HepG2 (cell line): ENCODE data around the gene RAPGEFL1. TPM values are rescaled to one million over a fixed set of nuclear protein-coding genes. Genes with fewer than 3 reads are reported as not detected.

Experiments used
- DDIT3 ChIP-seq: sonication (generic); formaldehyde crosslinking; IDR thresholded peaks from 2 replicates; pipeline ENCODE4 v1.4.0; 2020; ENCODE audit warnings: mild to moderate bottlenecking, missing genetic modification reagents
- ELF3 ChIP-seq: IDR thresholded peaks from 2 replicates; pipeline ENCODE4 v1.6.1; 2016; ENCODE audit warnings: missing genetic modification reagents, missing compliant biosample characterization
- EP300 ChIP-seq, 3 experiments: sonication (generic) in 1 of 3; formaldehyde crosslinking in 1 of 3; IDR thresholded peaks; 2 replicates each; pipeline versions ENCODE4 v1.5.1 to v1.6.1; 2011 to 2020; ENCODE audit warnings: low read depth in 2 of 3, low read length in 2 of 3, borderline replicate concordance in 1 of 3, improper control_type of control experiment in 1 of 3, mild to moderate bottlenecking in 1 of 3, missing genetic modification reagents in 1 of 3, moderate library complexity in 1 of 3
- HNRNPH1 ChIP-seq: fragments of 200-400 bp; formaldehyde crosslinking; optimal IDR thresholded peaks from 2 replicates; pipeline ENCODE3; 2017; ENCODE audit warnings: mild to moderate bottlenecking, low read depth, low read length
- MTF2 ChIP-seq: sonication (generic); formaldehyde crosslinking; IDR thresholded peaks from 2 replicates; pipeline ENCODE4 v1.5.0; 2020; ENCODE audit warnings: missing genetic modification reagents, borderline replicate concordance
- PRDM4 ChIP-seq: sonication (generic); formaldehyde crosslinking; IDR thresholded peaks from 2 replicates; pipeline ENCODE4 v1.9.0; 2021; ENCODE audit warnings: missing genetic modification reagents, borderline replicate concordance
- SOX6 ChIP-seq, 2 experiments: fragments of 450-650 bp in 1 of 2; sonication (generic) in 1 of 2; formaldehyde crosslinking in 1 of 2; IDR thresholded peaks; 2 replicates each; pipeline versions ENCODE4 v1.4.0 to v1.6.1; 2017 to 2020; ENCODE audit warnings: antibody characterized with exemption in 1 of 2, mild to moderate bottlenecking in 1 of 2, missing genetic modification reagents in 1 of 2
- YEATS2 ChIP-seq: sonication (generic); formaldehyde crosslinking; IDR thresholded peaks from 2 replicates; pipeline ENCODE4 v1.4.0; 2020; ENCODE audit warnings: missing genetic modification reagents, borderline replicate concordance
- ZNF224 ChIP-seq: sonication (generic); formaldehyde crosslinking; IDR thresholded peaks from 2 replicates; pipeline ENCODE4 v1.5.0; 2020; ENCODE audit warnings: mild to moderate bottlenecking, missing genetic modification reagents
- ZNF230 ChIP-seq: sonication (generic); formaldehyde crosslinking; IDR thresholded peaks from 2 replicates; pipeline ENCODE4 v1.4.0; 2020; ENCODE audit warnings: mild to moderate bottlenecking, missing genetic modification reagents
- ZNF276 ChIP-seq: sonication (generic); formaldehyde crosslinking; IDR thresholded peaks from 2 replicates; pipeline ENCODE4 v1.4.0; 2020; ENCODE audit warnings: mild to moderate bottlenecking, low read depth, missing genetic modification reagents
- ZNF432 ChIP-seq: sonication (generic); formaldehyde crosslinking; IDR thresholded peaks from 2 replicates; pipeline ENCODE4 v1.5.0; 2020; ENCODE audit warnings: missing genetic modification reagents, mild to moderate bottlenecking, borderline replicate concordance
- ZNF570 ChIP-seq: sonication (generic); formaldehyde crosslinking; IDR thresholded peaks from 2 replicates; pipeline ENCODE4 v1.4.0; 2020; ENCODE audit warnings: mild to moderate bottlenecking, missing genetic modification reagents, borderline replicate concordance
- ZNF777 ChIP-seq: sonication (generic); formaldehyde crosslinking; IDR thresholded peaks from 2 replicates; pipeline ENCODE4 v1.4.0; 2020; ENCODE audit warnings: missing genetic modification reagents
- polyA plus RNA-seq, 8 experiments: library from polyadenylated mRNA; depleted of rRNA in 3 of 8; stranded (reverse) in 7 of 8; unstranded in 1 of 8; fragments of >200 nt; fragmentation: Illumina TruSeq in 4 of 8; extraction: Trizol in 4 of 8; gene quantifications; 2 replicates each; pipeline versions ENCODE4 v1.2.1 to v1.2.3, GENCODE V29; 2011 to 2016; ENCODE audit warnings: low read depth in 4 of 8, missing spikeins in 1 of 8, mixed read lengths in 1 of 8; ENCODE audit not compliant: insufficient read depth in 1 of 8
- total RNA-seq, 5 experiments: library from RNA; depleted of rRNA; stranded (reverse); fragments of >200 nt; fragmentation: Illumina TruSeq; extraction: Trizol; gene quantifications; 2 replicates each; pipeline ENCODE4 v1.2.3, GENCODE V29; 2016; ENCODE audit warnings: low read depth in 1 of 5
- TF ChIP-seq, protein P1 (sequence below): sonication (generic); formaldehyde crosslinking; IDR thresholded peaks from one replicate; pipeline ENCODE4 v1.5.1; 2020; ENCODE audit warnings: mild to moderate bottlenecking, missing genetic modification reagents; ENCODE audit errors: not compliant biosample characterization

RAPGEFL1 gene
- total and polyA plus RNA-seq, 2 of the 13 experiments (the other 11 are each of a cell fraction or from before 2014, with no cell fraction given), result 4.5 to 7.8 TPM

GRCh38 chr17:40173091-40173777, 4.0 kb upstream of the RAPGEFL1 start (continued):
- TF ChIP-seq, protein P1, sequence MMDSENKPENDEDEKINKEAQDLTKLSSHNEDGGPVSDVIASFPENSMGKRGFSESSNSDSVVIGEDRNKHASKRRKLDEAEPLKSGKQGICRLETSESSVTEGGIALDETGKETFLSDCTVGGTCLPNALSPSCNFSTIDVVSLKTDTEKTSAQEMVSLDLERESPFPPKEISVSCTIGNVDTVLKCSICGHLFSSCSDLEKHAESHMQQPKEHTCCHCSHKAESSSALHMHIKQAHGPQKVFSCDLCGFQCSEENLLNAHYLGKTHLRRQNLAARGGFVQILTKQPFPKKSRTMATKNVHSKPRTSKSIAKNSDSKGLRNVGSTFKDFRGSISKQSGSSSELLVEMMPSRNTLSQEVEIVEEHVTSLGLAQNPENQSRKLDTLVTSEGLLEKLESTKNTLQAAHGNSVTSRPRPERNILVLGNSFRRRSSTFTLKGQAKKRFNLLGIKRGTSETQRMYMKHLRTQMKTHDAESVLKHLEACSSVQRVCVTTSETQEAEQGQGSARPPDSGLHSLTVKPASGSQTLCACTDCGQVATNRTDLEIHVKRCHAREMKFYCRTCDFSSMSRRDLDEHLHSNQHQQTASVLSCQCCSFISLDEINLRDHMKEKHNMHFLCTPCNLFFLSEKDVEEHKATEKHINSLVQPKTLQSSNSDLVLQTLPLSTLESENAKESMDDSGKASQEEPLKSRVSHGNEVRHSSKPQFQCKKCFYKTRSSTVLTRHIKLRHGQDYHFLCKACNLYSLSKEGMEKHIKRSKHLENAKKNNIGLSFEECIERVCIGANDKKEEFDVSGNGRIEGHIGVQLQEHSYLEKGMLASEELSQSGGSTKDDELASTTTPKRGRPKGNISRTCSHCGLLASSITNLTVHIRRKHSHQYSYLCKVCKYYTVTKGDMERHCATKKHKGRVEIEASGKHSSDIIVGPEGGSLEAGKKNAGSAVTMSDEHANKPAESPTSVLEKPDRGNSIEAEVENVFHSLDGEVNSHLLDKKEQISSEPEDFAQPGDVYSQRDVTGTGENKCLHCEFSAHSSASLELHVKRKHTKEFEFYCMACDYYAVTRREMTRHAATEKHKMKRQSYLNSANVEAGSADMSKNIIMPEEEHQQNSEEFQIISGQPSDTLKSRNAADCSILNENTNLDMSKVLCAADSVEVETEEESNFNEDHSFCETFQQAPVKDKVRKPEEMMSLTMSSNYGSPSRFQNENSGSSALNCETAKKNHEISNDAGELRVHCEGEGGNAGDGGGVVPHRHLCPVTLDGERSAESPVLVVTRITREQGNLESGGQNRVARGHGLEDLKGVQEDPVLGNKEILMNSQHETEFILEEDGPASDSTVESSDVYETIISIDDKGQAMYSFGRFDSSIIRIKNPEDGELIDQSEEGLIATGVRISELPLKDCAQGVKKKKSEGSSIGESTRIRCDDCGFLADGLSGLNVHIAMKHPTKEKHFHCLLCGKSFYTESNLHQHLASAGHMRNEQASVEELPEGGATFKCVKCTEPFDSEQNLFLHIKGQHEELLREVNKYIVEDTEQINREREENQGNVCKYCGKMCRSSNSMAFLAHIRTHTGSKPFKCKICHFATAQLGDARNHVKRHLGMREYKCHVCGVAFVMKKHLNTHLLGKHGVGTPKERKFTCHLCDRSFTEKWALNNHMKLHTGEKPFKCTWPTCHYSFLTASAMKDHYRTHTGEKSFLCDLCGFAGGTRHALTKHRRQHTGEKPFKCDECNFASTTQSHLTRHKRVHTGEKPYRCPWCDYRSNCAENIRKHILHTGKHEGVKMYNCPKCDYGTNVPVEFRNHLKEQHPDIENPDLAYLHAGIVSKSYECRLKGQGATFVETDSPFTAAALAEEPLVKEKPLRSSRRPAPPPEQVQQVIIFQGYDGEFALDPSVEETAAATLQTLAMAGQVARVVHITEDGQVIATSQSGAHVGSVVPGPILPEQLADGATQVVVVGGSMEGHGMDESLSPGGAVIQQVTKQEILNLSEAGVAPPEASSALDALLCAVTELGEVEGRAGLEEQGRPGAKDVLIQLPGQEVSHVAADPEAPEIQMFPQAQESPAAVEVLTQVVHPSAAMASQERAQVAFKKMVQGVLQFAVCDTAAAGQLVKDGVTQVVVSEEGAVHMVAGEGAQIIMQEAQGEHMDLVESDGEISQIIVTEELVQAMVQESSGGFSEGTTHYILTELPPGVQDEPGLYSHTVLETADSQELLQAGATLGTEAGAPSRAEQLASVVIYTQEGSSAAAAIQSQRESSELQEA (CRISPR knock-in tag), result no peak
- TF ChIP-seq MTF2 (CRISPR knock-in tag), result no peak
- TF ChIP-seq ZNF570 (CRISPR knock-in tag), result no peak
- TF ChIP-seq ZNF777 (CRISPR knock-in tag), result no peak
- TF ChIP-seq ZNF230, result no peak
- no peak for TF ChIP-seq SOX6 (IDR thresholded peaks at IDR 0.05)
- TF ChIP-seq SOX6 (CRISPR knock-in tag; IDR thresholded peaks at IDR 0.05), result peak; percentile 78
- TF ChIP-seq DDIT3 (CRISPR knock-in tag), result no peak
- no peak for TF ChIP-seq ZNF432 (CRISPR knock-in tag)
- TF ChIP-seq HNRNPH1, result no peak
- TF ChIP-seq ELF3 (CRISPR knock-in tag), result peak; percentile 77
- no peak for TF ChIP-seq PRDM4 (CRISPR knock-in tag)
- no peak for TF ChIP-seq YEATS2 (CRISPR knock-in tag)
- no peak for TF ChIP-seq ZNF224 (CRISPR knock-in tag)
- TF ChIP-seq EP300 (IDR thresholded peaks at IDR 0.05; ENCODE audit: low read depth in 2 of 2, low read length in 2 of 2), result peak in 1 of 2 experiments; percentile 80; a peak in 2 of 4 replicates
- TF ChIP-seq EP300 (CRISPR knock-in tag; IDR thresholded peaks at IDR 0.05; ENCODE audit: borderline replicate concordance), result peak; percentile 12; the same call in 1 of the 2 replicates
- no peak for TF ChIP-seq ZNF276 (CRISPR knock-in tag)
